Measurements from ENCODE around the gene PLCH1. TPM values are rescaled to one million over a fixed set of nuclear protein-coding genes. Genes with fewer than 3 reads are reported as not detected.

The PLCH1 gene
- total and polyA plus RNA-seq, 2 of the 13 experiments (the other 11 are each of a cell fraction or from before 2014, with no cell fraction given) = 2.0 to 3.0 TPM

- TF ChIP-seq AFF4 (CRISPR knock-in tag; IDR thresholded peaks at IDR 0.05) (no peak), HNF4A (CRISPR knock-in tag; IDR thresholded peaks at IDR 0.05) (no peak), KDM6A (CRISPR knock-in tag; IDR thresholded peaks at IDR 0.05; ENCODE audit: low read depth) (no peak), STAG1 (CRISPR knock-in tag; IDR thresholded peaks at IDR 0.05) (peak; percentile 64), PCBP2 (optimal IDR thresholded peaks at IDR 0.05; ENCODE audit: low read depth, low read length, poor library complexity, severe bottlenecking) (no peak), ZNF34 (CRISPR knock-in tag; IDR thresholded peaks at IDR 0.05; ENCODE audit: borderline replicate concordance) (no peak), ZNF720 (CRISPR knock-in tag; IDR thresholded peaks at IDR 0.05) (no peak), CENPBD1 (CRISPR knock-in tag; IDR thresholded peaks at IDR 0.05; ENCODE audit: borderline replicate concordance, low read depth) (no peak), PCBP1 (IDR thresholded peaks at IDR 0.05; ENCODE audit: borderline replicate concordance, low read depth, low read length) (no peak), ZNF430 (CRISPR knock-in tag; IDR thresholded peaks at IDR 0.05) (no peak), MXI1 (IDR thresholded peaks at IDR 0.05; ENCODE audit: borderline replicate concordance, low read depth, low read length) (no peak), CTCF (CRISPR knock-in tag; IDR thresholded peaks at IDR 0.05) (peak; percentile 61), GRHL1 (CRISPR knock-in tag; conservative IDR thresholded peaks at IDR 0.05) (no peak)
Measured at GRCh38 chr3:155753038-155753639, 8.3 kb upstream of the PLCH1 start (continued).

Measured in HepG2 (cell line).